ENCODE data around the gene ALG2. TPM values are rescaled to one million over a fixed set of nuclear protein-coding genes. Genes with fewer than 3 reads are reported as not detected.

ALG2 gene
- total RNA-seq, 1 donor from 2014 or later = 17.5 TPM

DNA sequence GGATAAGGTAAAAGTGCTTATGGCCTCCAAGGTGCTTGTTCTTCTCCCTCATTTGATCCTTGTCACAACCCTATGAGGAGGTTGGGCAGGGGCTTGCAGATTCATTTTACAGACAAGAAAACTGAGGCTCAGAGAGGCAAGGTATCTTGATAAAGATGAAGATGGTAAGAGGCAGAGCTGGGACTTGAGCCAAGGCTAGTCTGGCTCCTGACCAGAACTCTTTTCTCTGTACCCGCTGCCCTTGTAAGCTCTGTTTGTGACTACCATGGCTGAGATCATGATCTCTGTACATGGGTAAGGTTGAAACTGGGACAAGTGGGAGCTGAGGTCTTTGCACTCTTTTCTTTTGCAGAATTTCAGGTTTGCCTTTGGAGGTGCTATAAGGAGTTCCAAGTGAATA, 33.9 kb upstream of the ALG2 start:
- TF ChIP-seq CTCF (conservative IDR thresholded peaks at IDR 0.05) = no peak
- Mint-ChIP-seq H3K27me3 (ENCODE audit: low read depth) (no peaks in the 10 kb centered on the region), H3K36me3 (ENCODE audit: low read depth) (no peaks in the 10 kb centered on the region), H3K27ac (ENCODE audit: unreplicated experiment) (no peak overlapping the region), H3K4me1 (peaks cover 4% of the 10 kb centered on the region), H3K4me3 (no peak overlapping the region), H3K9me3 (no peaks in the 10 kb centered on the region)
- DNase-seq (ENCODE audit: low read depth, low spot score) = no peak

GRCh38 chr9:99253772-99254431, 32.2 kb upstream of the ALG2 start:
- no peak for DNase-seq (ENCODE audit: low read depth, low spot score)
- TF ChIP-seq CTCF (conservative IDR thresholded peaks at IDR 0.05) = no peak
- Mint-ChIP-seq H3K27me3 (ENCODE audit: low read depth) (no peaks in the 10 kb centered on the region), H3K9me3 (no peaks in the 10 kb centered on the region), H3K4me1 (no peaks in the 10 kb centered on the region), H3K27ac (ENCODE audit: unreplicated experiment) (peak overlapping the region; percentile 6), H3K4me3 (no peak overlapping the region), H3K36me3 (ENCODE audit: low read depth) (no peaks in the 10 kb centered on the region)

GRCh38 chr9:99253134-99253533, 31.4 kb upstream of the ALG2 start:
- DNase-seq (ENCODE audit: low read depth, low spot score) = no peak
- Mint-ChIP-seq H3K9me3 (no peaks in the 10 kb centered on the region), H3K27ac (ENCODE audit: unreplicated experiment) (no peak overlapping the region), H3K36me3 (ENCODE audit: low read depth) (no peaks in the 10 kb centered on the region), H3K27me3 (ENCODE audit: low read depth) (no peaks in the 10 kb centered on the region), H3K4me3 (no peak overlapping the region), H3K4me1 (no peaks in the 10 kb centered on the region)
- no peak for TF ChIP-seq CTCF (conservative IDR thresholded peaks at IDR 0.05)

GRCh38 chr9:99251157-99251556, 29.4 kb upstream of the ALG2 start:
- Mint-ChIP-seq H3K9me3 (no peaks in the 10 kb centered on the region), H3K27me3 (ENCODE audit: low read depth) (no peaks in the 10 kb centered on the region), H3K36me3 (ENCODE audit: low read depth) (no peaks in the 10 kb centered on the region), H3K27ac (ENCODE audit: unreplicated experiment) (no peak overlapping the region), H3K4me1 (no peaks in the 10 kb centered on the region), H3K4me3 (no peak overlapping the region)
- TF ChIP-seq CTCF (conservative IDR thresholded peaks at IDR 0.05) = no peak
- DNase-seq (ENCODE audit: low read depth, low spot score) = no peak

GRCh38 chr9:99249619-99250018, 27.9 kb upstream of the ALG2 start:
- H3K27ac Mint-ChIP-seq (ENCODE audit: unreplicated experiment) = no peak overlapping the region
- H3K4me1 Mint-ChIP-seq = no peaks in the 10 kb centered on the region
- H3K9me3 Mint-ChIP-seq = no peaks in the 10 kb centered on the region
- no peak overlapping the region for H3K4me3 Mint-ChIP-seq
- no peak for TF ChIP-seq CTCF (conservative IDR thresholded peaks at IDR 0.05)
- no peaks in the 10 kb centered on the region for H3K36me3 Mint-ChIP-seq (ENCODE audit: low read depth)
- DNase-seq (ENCODE audit: low read depth, low spot score) = no peak
- no peaks in the 10 kb centered on the region for H3K27me3 Mint-ChIP-seq (ENCODE audit: low read depth)

Measured in neural crest cell (in vitro differentiated cells).